AG09309 (cell line): ENCODE results near the gene NBR1.
A peak's percentile ranks its signal among the peaks of the same experiment; 100 is the strongest.

Source experiments
- DNase-seq: peaks from one replicate; pipeline ENCODE4 v3.0.0-alpha.2; 2010; ENCODE audit warnings: low read depth
- H3K4me3 ChIP-seq: 2 replicates; pipeline ENCODE4 v1.5.1; 2011; ENCODE audit warnings: mild to moderate bottlenecking, low read depth, low read length, moderate library complexity; ENCODE audit not compliant: control insufficient read depth
- CTCF ChIP-seq: IDR thresholded peaks from 2 replicates; pipeline ENCODE4 v1.5.1; 2011; ENCODE audit warnings: mild to moderate bottlenecking, low read depth, low read length, inconsistent platforms; ENCODE audit not compliant: insufficient read depth, control insufficient read depth; ENCODE audit errors: missing control alignments

The NBR1 gene

GRCh38 chr17:43212641-43213490, 41.9 kb downstream of the NBR1 start:
- no peak for TF ChIP-seq CTCF
- peak overlapping the region; percentile 72 for H3K4me3 ChIP-seq
- DNase-seq: no peak

GRCh38 chr17:43213545-43213944, 42.5 kb downstream of the NBR1 start:
- no peak overlapping the region for H3K4me3 ChIP-seq
- TF ChIP-seq CTCF: no peak
- DNase-seq: no peak

DNA sequence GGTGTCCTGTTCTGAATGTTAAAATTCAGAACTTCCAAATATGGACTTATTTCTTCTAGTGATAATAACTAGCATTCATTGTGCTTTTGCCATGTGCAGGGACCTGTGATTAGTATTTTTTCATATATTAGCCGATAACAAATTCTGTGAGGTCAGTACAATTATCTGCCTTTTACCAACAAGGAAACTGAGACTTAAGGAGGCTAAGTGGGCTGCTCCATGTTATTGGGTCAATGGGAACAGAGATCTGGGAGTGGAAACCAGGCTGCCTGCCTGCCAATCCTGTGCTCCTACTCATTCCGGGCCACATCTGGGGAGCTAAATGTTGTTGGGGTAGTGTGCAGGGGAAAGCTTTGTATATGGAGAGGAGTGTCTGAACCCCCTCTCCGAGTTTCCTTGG, 44.3 kb downstream of the NBR1 start:
- no peak for TF ChIP-seq CTCF
- H3K4me3 ChIP-seq: no peak overlapping the region
- no peak for DNase-seq

DNA sequence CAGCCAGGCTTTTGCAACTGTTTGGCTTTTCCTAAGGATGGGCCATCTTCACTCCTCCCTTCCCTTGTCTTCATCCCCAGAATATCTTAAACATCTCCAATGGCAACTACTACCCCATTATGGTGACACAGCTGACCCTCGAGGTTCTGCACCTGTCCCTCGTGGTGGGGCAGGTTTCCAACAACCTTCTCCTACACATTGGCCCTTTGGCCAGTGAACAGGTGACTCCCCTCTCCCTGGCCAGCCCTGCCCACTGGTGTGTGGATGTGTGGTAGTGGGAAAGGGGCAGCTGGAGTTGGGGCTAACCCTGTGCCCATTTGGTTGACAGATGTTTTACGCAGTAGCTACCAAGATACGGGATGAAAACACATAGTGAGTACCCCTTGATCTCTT, 45.4 kb downstream of the NBR1 start:
- no peak overlapping the region for H3K4me3 ChIP-seq
- no peak for DNase-seq
- TF ChIP-seq CTCF: no peak

DNA sequence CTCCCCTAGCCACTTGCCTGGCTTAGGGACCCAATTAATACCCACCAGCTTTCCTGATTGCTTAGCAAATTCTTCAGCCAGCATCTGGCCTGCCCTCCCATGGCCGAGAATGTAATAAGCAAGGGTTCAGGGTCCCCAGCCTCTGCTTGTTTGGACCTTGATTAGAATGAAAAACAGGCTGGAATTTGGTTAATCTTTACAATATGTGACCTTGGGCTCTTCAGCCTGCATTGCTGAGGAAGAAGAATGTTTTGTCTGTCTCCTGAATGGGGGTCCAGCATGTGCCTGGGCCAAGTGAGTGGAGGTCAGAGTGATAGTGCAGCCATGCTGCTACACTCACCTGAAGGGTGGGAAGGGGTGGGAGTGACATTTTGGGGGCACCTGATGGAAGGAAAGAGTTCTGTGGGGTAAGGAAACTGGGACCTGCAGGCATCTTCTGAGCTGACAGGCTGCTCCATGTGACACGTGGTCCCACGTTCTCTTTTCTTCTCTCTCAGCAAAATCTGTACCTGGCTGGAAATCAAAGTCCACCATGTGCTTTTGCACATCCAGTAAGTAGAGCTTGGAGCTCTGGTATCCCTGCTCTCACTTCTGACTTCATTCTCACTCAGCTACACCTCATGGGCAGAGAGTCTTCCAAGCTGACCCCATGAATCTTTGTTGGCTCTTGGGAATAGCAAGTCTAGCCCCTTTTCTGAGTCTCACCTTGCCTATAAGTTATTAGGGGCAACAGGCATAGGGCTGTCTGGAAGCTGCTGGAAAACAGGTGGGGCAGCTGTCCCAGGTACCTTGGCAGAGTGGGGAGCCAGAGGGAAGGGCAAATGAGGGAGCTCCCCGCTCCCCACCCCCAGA, 46.0 kb downstream of the NBR1 start:
- H3K4me3 ChIP-seq: no peak overlapping the region
- DNase-seq: no peak
- TF ChIP-seq CTCF: no peak

- no peak for TF ChIP-seq CTCF
- no peak overlapping the region for H3K4me3 ChIP-seq
- DNase-seq: no peak
Measured at GRCh38 chr17:43217614-43218087, 46.6 kb downstream of the NBR1 start.
